HUES64 (cell line): ENCODE data around the gene EYA4.
A peak's percentile ranks its signal among the peaks of the same experiment; 100 is the strongest.

ENCODE experiments used
- H3K27ac ChIP-seq: 2 replicates; pipeline ENCODE4 v1.7.0; 2013; ENCODE audit warnings: low read depth, low read length, inconsistent platforms
- H3K27me3 ChIP-seq: 2 replicates; pipeline ENCODE4 v1.6.1; 2013; ENCODE audit warnings: mild to moderate bottlenecking, low read length; ENCODE audit not compliant: insufficient read depth
- H3K36me3 ChIP-seq: 2 replicates; pipeline ENCODE4 v1.6.1; 2013; ENCODE audit warnings: mild to moderate bottlenecking, low read length; ENCODE audit not compliant: insufficient read depth
- H3K4me1 ChIP-seq: 2 replicates; pipeline ENCODE4 v1.6.1; 2013; ENCODE audit warnings: mild to moderate bottlenecking, low read length, moderate library complexity; ENCODE audit not compliant: insufficient read depth
- H3K4me3 ChIP-seq: 2 replicates; pipeline ENCODE4 v1.5.1; 2013; ENCODE audit warnings: mild to moderate bottlenecking, low read length, moderate library complexity
- H3K9ac ChIP-seq: 2 replicates; pipeline ENCODE4 v1.6.1; 2013; ENCODE audit warnings: mild to moderate bottlenecking, low read depth, low read length
- H3K9me3 ChIP-seq: 2 replicates; pipeline ENCODE4 v1.6.1; 2013; ENCODE audit warnings: low read depth, low read length; ENCODE audit not compliant: insufficient read depth
- WGBS: fragments of 150-250, 120-280 bp; methylation state at CpG from one replicate; pipeline ENCODE4 v1.1.7; 2013; ENCODE audit warnings: missing lambda C conversion rate; 5-methylcytosine and 5-hydroxymethylcytosine counted together

The EYA4 gene

DNA sequence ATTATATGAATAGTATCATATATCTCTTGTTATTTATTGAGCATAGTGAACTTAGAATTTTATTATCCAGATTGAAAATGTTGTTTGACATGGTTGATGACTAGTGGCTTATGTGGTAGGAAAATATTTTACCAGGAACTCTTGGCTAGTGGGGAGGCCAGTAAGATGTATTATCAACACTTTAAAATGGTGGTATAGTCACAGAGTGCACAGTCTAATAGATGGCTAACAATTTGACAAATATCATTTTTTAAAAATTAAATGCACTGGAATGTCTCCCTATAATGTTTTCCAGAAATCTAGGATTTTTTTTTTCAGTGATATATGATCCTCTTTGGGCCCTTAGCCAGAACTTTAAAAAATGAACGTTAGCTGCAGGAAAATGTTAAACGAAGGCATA is 26.9 kb upstream of the EYA4 start:
- H3K27me3 ChIP-seq = no peaks in the 10 kb centered on the region
- H3K4me3 ChIP-seq = no peak overlapping the region
- no peak overlapping the region for H3K9ac ChIP-seq
- H3K36me3 ChIP-seq = no peaks in the 10 kb centered on the region
- no peak overlapping the region for H3K27ac ChIP-seq
- H3K9me3 ChIP-seq = peaks cover 6% of the 10 kb centered on the region; the same call in 1 of the 2 replicates
- no peaks in the 10 kb centered on the region for H3K4me1 ChIP-seq
- WGBS = 71% methylated on average over 2 of the region's 2 CpGs

DNA sequence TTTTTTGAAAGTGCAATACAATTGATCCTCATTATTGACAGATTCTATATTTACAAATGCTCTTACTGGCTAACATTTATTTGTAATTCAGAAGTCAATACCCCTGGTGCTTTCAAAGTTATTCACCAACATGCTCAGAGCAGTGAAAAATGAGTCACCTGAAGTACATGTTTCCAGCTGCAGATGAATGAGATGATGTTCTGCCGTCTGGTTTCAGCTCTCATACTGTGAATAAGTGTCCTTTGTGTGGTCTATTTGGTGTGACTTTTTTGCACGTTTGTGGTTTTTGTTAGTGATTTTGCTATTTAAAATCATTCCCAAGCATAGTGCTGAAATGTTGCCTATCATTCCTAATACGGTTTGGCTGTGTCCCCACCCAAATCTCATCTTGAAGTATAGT is 22.3 kb upstream of the EYA4 start:
- peaks cover 7% of the 10 kb centered on the region; the same call in 1 of the 2 replicates for H3K9me3 ChIP-seq
- H3K27ac ChIP-seq = no peak overlapping the region
- no peak overlapping the region for H3K4me3 ChIP-seq
- H3K9ac ChIP-seq = no peak overlapping the region
- WGBS = 76% methylated on average over 3 of the region's 3 CpGs
- H3K27me3 ChIP-seq = no peaks in the 10 kb centered on the region
- peaks cover 4% of the 10 kb centered on the region; the same call in 1 of the 2 replicates for H3K4me1 ChIP-seq
- no peaks in the 10 kb centered on the region for H3K36me3 ChIP-seq

DNA sequence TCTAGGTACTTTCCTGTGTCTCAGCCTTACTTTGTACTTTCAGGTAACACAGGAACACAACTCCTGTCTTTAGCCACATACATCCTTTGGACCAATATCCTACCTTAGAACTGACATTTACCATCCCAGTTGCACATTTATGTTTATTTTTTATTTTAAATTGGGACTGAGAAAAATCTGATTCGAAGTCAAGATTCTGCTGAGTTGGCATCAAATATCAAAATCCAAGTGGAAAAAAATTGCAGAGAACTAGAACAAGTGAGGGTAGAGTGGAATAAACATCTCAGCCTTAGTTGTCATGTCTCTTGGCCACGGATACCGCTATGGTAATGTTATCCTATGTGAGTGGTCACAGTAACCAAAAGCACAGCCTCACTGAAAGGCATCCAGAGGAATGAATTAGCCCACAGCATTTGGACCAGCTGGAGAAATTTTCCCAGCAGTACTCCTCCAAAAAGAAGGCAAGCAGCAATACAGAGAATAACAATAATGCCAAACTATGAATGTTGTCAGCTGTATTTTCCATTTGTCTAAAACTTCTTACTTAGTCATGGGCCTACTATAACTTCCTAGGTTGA is 17.6 kb upstream of the EYA4 start:
- H3K36me3 ChIP-seq = no peaks in the 10 kb centered on the region
- H3K9ac ChIP-seq = no peak overlapping the region
- peaks cover 4% of the 10 kb centered on the region; the same call in 1 of the 2 replicates for H3K4me1 ChIP-seq
- 92% methylated on average over 3 of the region's 3 CpGs for WGBS
- H3K4me3 ChIP-seq = no peak overlapping the region
- peaks cover 7% of the 10 kb centered on the region; the same call in 1 of the 2 replicates for H3K9me3 ChIP-seq
- no peak overlapping the region for H3K27ac ChIP-seq
- H3K27me3 ChIP-seq = no peaks in the 10 kb centered on the region

DNA sequence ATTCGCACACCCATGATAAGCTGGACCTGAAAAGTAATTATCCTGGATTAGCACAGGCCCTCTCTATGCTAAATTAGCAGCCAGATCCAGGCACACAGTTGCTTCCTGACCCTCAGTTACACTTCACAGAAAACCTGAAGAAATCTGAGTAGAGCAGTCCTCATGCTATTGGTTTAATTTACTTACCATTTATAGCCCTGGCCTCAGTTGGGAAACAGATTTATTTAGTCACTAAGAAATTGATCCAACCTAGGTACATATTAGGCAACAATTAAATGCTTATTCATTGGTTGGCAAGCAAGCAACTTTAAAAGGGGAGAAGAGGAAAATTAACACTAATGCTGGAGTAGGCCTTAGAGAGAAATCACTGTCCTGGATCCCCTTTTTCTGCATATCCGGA is 15.6 kb upstream of the EYA4 start:
- no peaks in the 10 kb centered on the region for H3K27me3 ChIP-seq
- H3K36me3 ChIP-seq = no peaks in the 10 kb centered on the region
- no peak overlapping the region for H3K9ac ChIP-seq
- no peak overlapping the region for H3K4me3 ChIP-seq
- WGBS = 97% methylated on average over 2 of the region's 2 CpGs
- H3K9me3 ChIP-seq = no peaks in the 10 kb centered on the region
- no peaks in the 10 kb centered on the region for H3K4me1 ChIP-seq
- H3K27ac ChIP-seq = no peak overlapping the region

DNA sequence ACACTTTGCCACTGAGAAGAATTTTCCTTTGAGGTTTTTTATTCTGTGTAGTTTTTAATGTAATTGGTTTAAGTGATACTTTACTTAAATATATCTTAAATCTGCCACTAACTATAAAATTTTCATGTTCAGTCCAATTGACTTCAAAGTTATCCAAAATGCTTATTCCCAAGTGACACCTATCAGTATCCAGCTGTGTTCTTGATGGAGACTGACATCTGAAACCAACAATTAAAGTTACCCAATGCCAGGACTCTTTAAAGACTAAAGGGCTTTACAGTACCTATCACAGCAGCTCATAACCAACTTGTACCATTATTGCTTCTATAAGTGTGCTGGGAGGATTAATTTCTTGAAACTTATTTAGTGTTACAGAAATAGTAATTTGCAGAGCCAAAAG is 13.8 kb upstream of the EYA4 start:
- no peak overlapping the region for H3K4me3 ChIP-seq
- H3K27ac ChIP-seq = no peak overlapping the region
- H3K9me3 ChIP-seq = no peaks in the 10 kb centered on the region
- no peak overlapping the region for H3K9ac ChIP-seq
- no peaks in the 10 kb centered on the region for H3K36me3 ChIP-seq
- H3K27me3 ChIP-seq = no peaks in the 10 kb centered on the region
- no peaks in the 10 kb centered on the region for H3K4me1 ChIP-seq

DNA sequence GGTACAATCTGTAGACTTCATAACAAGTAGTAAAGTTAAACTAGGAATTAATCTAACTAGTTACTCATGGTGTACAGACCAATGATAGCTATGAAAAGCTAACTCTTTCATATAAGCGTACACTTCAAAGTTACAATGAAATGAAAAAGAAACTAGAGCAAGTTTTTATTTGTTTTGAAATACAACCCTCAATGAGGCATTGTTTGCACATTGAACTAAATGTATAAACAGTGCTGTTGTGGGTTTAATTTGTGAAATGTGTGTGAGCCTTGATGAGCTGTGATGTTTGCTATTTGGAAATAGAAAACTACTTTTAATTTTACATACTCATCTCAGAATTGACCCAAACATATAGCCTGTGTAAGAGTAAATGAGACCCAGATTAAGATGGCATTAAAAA is 11.1 kb upstream of the EYA4 start:
- no peak overlapping the region for H3K27ac ChIP-seq
- H3K9ac ChIP-seq = no peak overlapping the region
- H3K9me3 ChIP-seq = no peaks in the 10 kb centered on the region
- no peaks in the 10 kb centered on the region for H3K4me1 ChIP-seq
- H3K27me3 ChIP-seq = no peaks in the 10 kb centered on the region
- no peak overlapping the region for H3K4me3 ChIP-seq
- no peaks in the 10 kb centered on the region for H3K36me3 ChIP-seq
- 100% methylated on average over 1 of the region's 1 CpG for WGBS

DNA sequence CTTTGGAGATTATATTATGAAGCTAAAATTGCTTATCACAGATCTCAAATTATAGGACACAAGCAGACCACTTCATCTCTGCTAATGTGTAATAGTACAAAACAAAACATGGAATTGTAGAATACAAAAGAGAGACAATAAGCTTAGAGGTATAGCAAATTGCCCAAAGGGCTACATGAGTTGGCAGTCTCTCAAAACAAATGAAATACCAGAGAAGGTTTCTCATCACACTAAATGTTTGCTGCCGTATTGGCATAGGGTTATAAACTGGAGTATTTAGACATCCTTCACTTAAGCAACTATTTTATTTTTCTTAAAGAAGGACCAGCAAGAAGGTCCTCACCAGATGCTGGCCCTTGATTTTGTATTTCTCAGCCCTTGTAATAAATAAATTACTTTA is 5.9 kb upstream of the EYA4 start:
- Histone ChIP-seq H3K4me3 (no peak overlapping the region), H3K9ac (no peak overlapping the region), H3K9me3 (no peaks in the 10 kb centered on the region), H3K4me1 (0 out of 2 replicates have a peak, but pooled peaks cover 2% of the 10 kb centered on the region), H3K27me3 (peaks cover 24% of the 10 kb centered on the region), H3K36me3 (no peaks in the 10 kb centered on the region), H3K27ac (no peak overlapping the region)
- WGBS = 100% methylated on average over 1 of the region's 1 CpG

DNA sequence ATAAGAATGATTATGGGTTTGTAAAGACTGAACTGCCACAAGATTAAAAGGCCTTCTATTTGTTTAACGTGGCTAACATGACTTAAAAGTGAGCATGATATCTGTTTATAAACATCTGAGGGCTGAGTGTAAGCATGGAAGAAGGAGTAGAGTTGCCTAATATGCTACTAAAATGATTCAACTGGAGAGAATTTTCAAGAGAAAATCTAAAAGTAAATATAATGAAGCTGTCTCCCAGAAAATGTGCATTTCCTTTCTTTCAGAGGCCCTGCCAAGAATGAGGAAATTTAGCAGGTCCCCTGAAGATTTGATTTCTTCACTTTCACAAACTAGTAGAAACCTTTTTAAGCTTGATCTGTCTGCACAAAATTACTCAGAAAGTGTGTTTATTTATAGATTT is 4.2 kb upstream of the EYA4 start:
- Histone ChIP-seq H3K36me3 (no peaks in the 10 kb centered on the region), H3K4me1 (peaks cover 4% of the 10 kb centered on the region; the same call in 1 of the 2 replicates), H3K9ac (no peak overlapping the region), H3K9me3 (no peaks in the 10 kb centered on the region), H3K27me3 (peaks cover 41% of the 10 kb centered on the region), H3K4me3 (no peak overlapping the region), H3K27ac (no peak overlapping the region)
- 84% methylated on average over 1 of the region's 1 CpG for WGBS

DNA sequence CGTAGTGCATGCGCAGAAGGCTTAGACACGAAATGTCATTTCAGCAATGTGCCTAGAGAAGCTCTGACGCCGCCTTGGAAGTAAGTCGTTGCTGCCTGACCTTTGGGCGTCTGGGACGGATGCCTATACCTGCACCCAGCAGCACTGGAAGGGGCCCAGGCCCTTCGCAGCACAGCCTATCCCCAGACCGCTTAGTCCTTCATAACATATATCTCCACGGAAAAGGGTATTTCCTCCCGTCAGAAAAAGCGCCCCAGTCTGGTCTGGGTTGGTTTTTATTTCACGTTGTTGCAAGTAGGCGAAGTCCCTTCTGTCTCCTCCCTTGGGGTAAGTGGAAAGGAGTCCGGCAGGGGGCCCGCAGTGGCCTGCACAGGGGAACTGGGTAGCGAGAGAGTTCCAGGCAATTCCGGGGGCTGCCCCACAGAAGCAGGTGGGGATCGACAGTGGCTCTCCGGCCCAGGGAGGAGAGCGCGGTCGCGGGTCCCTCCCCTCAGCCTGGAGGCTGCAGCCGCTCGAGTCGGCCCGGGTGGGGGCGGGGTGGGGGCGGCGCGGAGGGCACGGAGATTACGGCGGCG is 559 bp upstream of the EYA4 start:
- Histone ChIP-seq H3K27ac (no peak overlapping the region), H3K9ac (no peak overlapping the region), H3K36me3 (no peaks in the 10 kb centered on the region), H3K4me3 (peak overlapping the region; percentile 63), H3K9me3 (no peaks in the 10 kb centered on the region), H3K4me1 (peaks cover 11% of the 10 kb centered on the region), H3K27me3 (peaks cover 78% of the 10 kb centered on the region)
- WGBS = 3% methylated on average over 37 of the region's 37 CpGs

DNA sequence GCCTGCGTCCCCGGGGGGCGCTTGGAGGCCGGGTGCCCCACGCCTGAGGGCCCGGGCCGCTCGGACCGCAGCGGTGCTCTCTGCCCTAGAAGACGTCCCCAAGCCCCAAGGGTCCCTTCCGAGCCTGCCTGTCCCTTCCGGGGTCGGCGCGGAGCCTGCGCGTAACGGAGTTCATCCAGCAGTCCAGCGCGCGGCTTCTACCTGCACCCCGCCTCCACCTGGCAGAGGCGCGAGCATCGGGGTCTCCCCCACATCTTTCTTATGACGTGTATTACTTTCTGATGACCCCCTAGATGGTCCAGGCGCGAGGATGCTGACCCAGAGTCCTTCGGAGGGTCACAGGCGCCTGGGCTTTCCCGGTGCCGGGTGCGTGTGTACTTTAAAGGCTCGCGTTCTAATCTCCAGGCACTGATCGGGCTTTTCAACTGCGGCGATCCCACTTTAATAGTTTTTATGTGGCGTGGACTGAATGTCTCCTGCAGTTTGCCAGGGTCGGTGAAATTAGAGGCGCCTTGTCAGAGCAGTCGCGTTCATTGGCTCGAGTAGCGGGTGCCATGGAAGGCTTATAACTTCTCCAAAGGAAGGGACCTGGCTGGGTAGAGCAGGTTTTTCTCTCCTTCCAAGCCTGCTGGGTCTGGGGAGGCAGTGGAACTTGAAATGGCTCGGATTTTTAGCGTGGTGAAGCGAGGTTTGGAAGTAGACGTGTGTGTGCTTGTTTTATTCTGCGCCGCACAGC is 912 bp downstream of the EYA4 start:
- H3K9ac ChIP-seq = peak overlapping the region; percentile 17; the same call in 1 of the 2 replicates
- no peaks in the 10 kb centered on the region for H3K36me3 ChIP-seq
- peak overlapping the region; percentile 63 for H3K4me3 ChIP-seq
- H3K27ac ChIP-seq = no peak overlapping the region
- H3K9me3 ChIP-seq = no peaks in the 10 kb centered on the region
- H3K4me1 ChIP-seq = peaks cover 16% of the 10 kb centered on the region
- WGBS = under 1% methylated on average over 52 of the region's 52 CpGs
- H3K27me3 ChIP-seq = peaks cover 92% of the 10 kb centered on the region
